DMS79 treated with DMSO at 0.1 percent for 48 hours (cell line): ENCODE results near the gene ESYT2.
"Not testable (repeated sequence)": the region's sequence is repeated elsewhere in the genome, so short reads cannot be mapped to it uniquely, and the experiment has no call there.

Experiments used
- DNase-seq: peaks from one replicate; lab custom pipeline; 2025; lab: John Stamatoyannopoulos, UW

Gene ESYT2

GRCh38 chr7:158829342-158830210 lies at the start of gene ESYT2:
Gene ESYT2 (minus strand): TSS chr7:158829509. CDS start chr7:158829418, 91 bp downstream.
- peak; percentile 70 for DNase-seq

GRCh38 chr7:158878151-158879079 lies 49.1 kb upstream of the ESYT2 start:
- not testable (repeated sequence) for DNase-seq

- DNase-seq = no peak
Observed at GRCh38 chr7:158876984-158877383, 47.7 kb upstream of the ESYT2 start.

- DNase-seq = no peak
Observed at GRCh38 chr7:158869876-158870275, 40.6 kb upstream of the ESYT2 start.

- no peak for DNase-seq
Observed at GRCh38 chr7:158868764-158869410, 39.6 kb upstream of the ESYT2 start.

GRCh38 chr7:158867214-158867984 lies 38.1 kb upstream of the ESYT2 start:
- no peak for DNase-seq

- DNase-seq = no peak
Observed at GRCh38 chr7:158865977-158866376, 36.7 kb upstream of the ESYT2 start.

GRCh38 chr7:158865462-158865922 lies 36.2 kb upstream of the ESYT2 start:
- no peak for DNase-seq

GRCh38 chr7:158864833-158865232 lies 35.5 kb upstream of the ESYT2 start:
- DNase-seq = no peak

GRCh38 chr7:158864507-158864820 lies 35.2 kb upstream of the ESYT2 start:
- DNase-seq = no peak

- peak; percentile 26 for DNase-seq
Observed at GRCh38 chr7:158863611-158864506, 34.5 kb upstream of the ESYT2 start.

GRCh38 chr7:158862985-158863610 lies 33.8 kb upstream of the ESYT2 start:
- DNase-seq = peak; percentile 32

- DNase-seq = no peak
Observed at GRCh38 chr7:158861936-158862704, 32.8 kb upstream of the ESYT2 start.

GRCh38 chr7:158861004-158861787 lies 31.9 kb upstream of the ESYT2 start:
- DNase-seq = no peak

- DNase-seq = no peak
Observed at GRCh38 chr7:158860394-158860793, 31.1 kb upstream of the ESYT2 start.

GRCh38 chr7:158858592-158859503 lies 29.5 kb upstream of the ESYT2 start:
- DNase-seq = no peak
